HG03342 (cell line): ENCODE data around the gene NSF.

Experiments
- ATAC-seq: cut with Tn5 transposase; IDR thresholded peaks from one replicate; pipeline ENCODE4 v1.9.1; 2021; ENCODE audit warnings: mild to moderate bottlenecking, moderate library complexity; ENCODE audit not compliant: unreplicated experiment

The NSF gene

DNA sequence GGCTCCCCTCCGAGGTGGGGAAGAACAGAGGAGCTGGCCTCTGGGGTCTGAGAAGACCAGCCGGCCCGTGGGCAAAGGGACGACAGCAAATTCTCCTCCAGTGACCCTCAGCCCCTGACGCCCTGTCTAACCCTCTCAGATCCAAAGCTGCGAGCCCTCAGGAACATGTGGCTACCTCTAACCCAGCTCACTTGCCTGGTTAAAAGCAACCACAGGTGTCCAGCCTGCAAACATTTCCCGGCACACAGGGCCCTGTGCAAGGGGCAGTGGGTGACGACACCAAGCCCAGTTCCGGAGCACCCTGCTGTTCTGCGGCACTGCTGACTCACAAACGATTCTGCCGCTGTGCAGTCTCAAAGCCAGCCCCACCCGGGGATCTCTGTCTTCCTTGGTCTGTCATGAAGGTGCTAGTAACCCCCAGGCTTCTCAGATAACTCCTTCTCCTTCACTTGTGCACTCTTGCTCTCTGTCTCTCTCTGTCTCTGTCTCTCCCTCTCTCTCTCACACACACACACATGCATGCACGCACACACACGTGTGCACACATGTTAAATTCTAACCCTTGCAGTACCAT is 205.0 kb downstream of the NSF start:
- ATAC-seq = no peak

DNA sequence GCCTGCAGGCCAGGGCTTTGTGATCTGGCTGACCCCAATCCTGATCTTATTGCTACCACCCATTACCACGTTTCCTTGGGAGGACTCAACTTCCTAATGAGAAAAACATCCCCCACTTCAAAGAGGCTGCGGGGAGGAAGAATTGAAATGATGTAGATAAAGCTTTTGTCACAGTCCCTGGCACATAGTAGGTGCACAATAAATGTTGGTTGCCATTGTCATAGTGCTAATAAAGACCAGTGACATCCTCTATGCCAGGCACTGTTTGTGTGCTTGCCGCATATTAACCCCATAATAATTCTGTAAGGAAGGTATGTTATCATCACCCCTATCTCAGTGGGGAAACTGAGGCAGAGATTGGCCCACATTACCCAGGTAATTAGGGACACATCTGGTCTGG is 205.6 kb downstream of the NSF start:
- no peak for ATAC-seq

DNA sequence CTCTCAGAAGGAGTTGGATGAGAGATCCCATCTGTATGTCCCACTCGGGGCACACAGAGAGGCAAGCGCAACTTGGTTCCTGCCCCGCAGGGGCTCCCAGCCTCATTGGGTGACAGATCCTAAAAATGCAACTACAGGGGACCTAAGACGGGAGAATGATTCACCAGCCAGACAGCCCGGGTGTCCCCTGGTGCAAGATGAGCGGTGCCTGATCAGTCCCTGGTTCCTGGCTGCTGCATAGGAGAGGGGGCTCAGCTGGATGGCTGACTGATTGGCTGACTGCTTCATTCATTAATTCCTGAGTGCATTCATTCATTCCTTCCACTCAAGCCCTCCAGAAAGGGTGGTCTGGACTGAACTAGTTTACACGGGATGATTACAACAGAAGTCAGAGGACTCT is 206.1 kb downstream of the NSF start:
- no peak for ATAC-seq

DNA sequence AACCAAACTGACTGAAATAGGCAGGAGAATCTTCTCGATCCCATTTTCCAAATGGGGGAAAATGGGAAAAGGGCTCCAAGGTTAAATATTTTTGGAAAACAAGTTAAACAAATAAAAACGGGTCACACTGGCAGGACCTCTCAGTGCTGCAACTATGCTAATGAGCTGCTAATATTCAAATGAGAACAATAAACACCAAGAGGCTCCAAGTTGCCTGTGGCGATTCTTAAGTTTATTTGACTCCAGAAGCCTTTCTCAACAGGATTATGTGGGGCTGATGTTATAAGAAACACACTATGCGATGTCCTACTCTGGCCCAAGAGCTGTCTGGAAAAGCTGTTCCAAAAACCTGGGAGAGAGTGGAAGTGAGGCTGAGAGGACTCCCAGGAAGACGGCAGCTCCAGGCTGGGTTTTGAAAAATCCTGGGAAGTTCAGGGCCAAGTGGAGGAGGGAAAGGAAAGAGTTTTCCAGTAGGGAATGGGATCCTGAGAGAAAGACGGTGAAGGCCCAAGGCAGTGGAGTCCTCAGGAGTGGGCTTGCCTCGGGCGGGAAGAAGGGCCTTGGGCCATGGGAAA is 206.6 kb downstream of the NSF start:
- no peak for ATAC-seq

DNA sequence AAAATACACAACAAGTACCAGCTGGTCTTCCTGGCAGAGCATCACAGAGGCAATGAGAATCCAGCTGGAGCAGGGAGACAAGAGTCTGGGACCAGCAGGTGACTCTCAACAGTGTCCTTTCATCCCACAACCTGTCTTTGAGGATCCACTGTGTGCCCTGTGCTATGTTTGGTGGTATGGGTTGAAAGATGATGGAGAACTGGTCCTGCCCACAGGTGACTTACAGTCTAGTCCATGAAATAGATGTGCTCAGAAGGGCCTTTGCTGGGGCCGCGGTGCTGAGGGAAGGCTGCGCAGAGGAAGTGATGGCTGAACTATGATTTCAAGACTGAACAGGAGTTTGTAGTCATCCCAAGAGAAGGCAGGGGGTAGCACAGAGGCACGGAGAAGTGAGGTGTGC is 210.1 kb downstream of the NSF start:
- ATAC-seq = no peak

DNA sequence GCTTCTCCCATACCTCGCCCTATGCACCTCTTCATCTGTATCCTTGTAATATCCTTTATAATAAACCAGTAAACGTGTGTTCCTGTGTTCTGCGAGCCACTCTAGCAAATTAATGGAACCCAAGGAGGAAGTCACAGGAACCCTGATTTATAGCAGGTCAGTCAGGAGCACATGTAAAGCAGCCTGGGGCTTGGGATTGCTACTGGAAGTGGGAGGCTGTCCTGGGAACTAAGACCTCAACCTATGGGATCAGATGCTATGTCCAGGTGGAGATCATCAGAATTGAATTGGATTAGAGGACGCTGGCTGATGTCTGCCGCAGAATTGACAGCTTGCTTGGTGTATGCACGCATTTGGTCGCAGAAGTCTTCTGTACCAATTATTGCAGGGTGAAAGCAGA is 212.3 kb downstream of the NSF start:
- no peak for ATAC-seq

DNA sequence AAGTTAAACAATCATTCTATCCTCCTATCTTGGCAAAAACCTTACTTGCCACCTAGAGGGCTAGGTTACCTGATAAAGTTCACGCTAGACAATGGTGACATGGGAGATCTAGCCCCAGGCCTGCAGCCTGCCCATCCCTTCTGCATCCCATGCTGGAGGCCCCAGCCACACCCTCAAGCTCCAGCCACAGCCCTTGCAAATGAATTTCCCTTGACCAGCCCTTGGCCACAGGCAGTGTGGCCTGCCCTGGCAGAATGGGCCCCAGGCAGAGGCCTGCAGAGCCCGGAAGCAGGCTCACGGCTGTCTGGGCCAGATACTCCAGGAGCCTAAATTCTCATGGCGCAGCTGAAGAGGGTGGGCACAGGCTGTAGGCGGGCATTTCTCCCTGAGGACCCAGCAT is 213.1 kb downstream of the NSF start:
- ATAC-seq = no peak

DNA sequence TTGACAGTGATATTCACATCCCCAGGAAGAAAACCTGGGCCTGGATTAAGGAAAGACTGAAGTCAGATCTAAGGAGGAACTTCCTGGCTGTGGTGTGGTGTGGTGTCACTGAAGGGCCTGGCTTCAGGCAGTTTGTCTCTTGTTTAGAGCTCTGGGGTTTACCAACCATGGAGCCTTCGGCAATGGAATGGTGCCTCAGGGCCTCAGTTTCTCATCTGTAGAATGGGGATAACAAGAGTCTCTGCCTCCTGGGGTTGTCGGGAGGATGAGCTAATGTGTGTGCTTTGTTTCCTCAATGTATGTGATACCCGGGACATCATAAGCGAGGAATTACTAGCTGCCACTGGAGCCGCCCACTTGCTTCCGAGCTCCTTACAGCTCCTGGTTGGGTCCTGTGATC is 215.3 kb downstream of the NSF start:
- ATAC-seq = no peak
